Measurements from ENCODE around the gene BIRC3.
A peak's percentile ranks its signal among the peaks of the same experiment; 100 is the strongest.

The BIRC3 gene

GRCh38 chr11:102276783-102277182 lies 40.5 kb upstream of the BIRC3 start:
- no peak for TF ChIP-seq EZH2 (IDR thresholded peaks at IDR 0.05)
- no peak for TF ChIP-seq FOXP2 (optimal IDR thresholded peaks at IDR 0.05; ENCODE audit: control extremely low read depth, extremely low read length, insufficient read depth)
- TF ChIP-seq POLR2AphosphoS5 (IDR thresholded peaks at IDR 0.05; ENCODE audit: borderline replicate concordance, low read depth, low read length): no peak
- Histone ChIP-seq H3K4me3 (no peak overlapping the region), H3K9me3 (ENCODE audit: low read depth, low read length) (no peaks in the 10 kb centered on the region), H3K27ac (no peak overlapping the region), H3K36me3 (ENCODE audit: insufficient read depth, low read length) (no peaks in the 10 kb centered on the region), H3K9ac (ENCODE audit: insufficient read length) (no peak overlapping the region)
- DNase-seq (ENCODE audit: low read depth, low spot score): no peak

GRCh38 chr11:102279641-102280170 lies 37.6 kb upstream of the BIRC3 start:
- Histone ChIP-seq H3K27ac (no peak overlapping the region), H3K4me3 (no peak overlapping the region)

GRCh38 chr11:102280245-102280833 lies 36.9 kb upstream of the BIRC3 start:
- Histone ChIP-seq H3K27ac (no peak overlapping the region), H3K9me3 (ENCODE audit: low read depth, low read length) (no peaks in the 10 kb centered on the region), H3K4me3 (no peak overlapping the region), H3K36me3 (ENCODE audit: insufficient read depth, low read length) (no peaks in the 10 kb centered on the region), H3K9ac (ENCODE audit: insufficient read length) (no peak overlapping the region)
- no peak for TF ChIP-seq EZH2 (IDR thresholded peaks at IDR 0.05)
- TF ChIP-seq POLR2AphosphoS5 (IDR thresholded peaks at IDR 0.05; ENCODE audit: borderline replicate concordance, low read depth, low read length): no peak
- no peak for TF ChIP-seq FOXP2 (optimal IDR thresholded peaks at IDR 0.05; ENCODE audit: control extremely low read depth, extremely low read length, insufficient read depth)
- no peak for DNase-seq (ENCODE audit: low read depth, low spot score)

More at GRCh38 chr11:102279641-102280170, 37.6 kb upstream of the BIRC3 start:
- no peak for TF ChIP-seq EZH2 (IDR thresholded peaks at IDR 0.05)
- TF ChIP-seq POLR2AphosphoS5 (IDR thresholded peaks at IDR 0.05; ENCODE audit: borderline replicate concordance, low read depth, low read length): no peak
- no peak for TF ChIP-seq FOXP2 (optimal IDR thresholded peaks at IDR 0.05; ENCODE audit: control extremely low read depth, extremely low read length, insufficient read depth)
- no peak for DNase-seq (ENCODE audit: low read depth, low spot score)
- H3K36me3 ChIP-seq (ENCODE audit: insufficient read depth, low read length): no peaks in the 10 kb centered on the region
- no peak overlapping the region for H3K9ac ChIP-seq (ENCODE audit: insufficient read length)
- H3K9me3 ChIP-seq (ENCODE audit: low read depth, low read length): no peaks in the 10 kb centered on the region

GRCh38 chr11:102283116-102283485 lies 34.2 kb upstream of the BIRC3 start:
- H3K9ac ChIP-seq (ENCODE audit: insufficient read length): no peak overlapping the region
- TF ChIP-seq POLR2AphosphoS5 (IDR thresholded peaks at IDR 0.05; ENCODE audit: borderline replicate concordance, low read depth, low read length): no peak
- H3K9me3 ChIP-seq (ENCODE audit: low read depth, low read length): no peaks in the 10 kb centered on the region
- no peak overlapping the region for H3K4me3 ChIP-seq
- no peak for DNase-seq (ENCODE audit: low read depth, low spot score)
- no peak overlapping the region for H3K27ac ChIP-seq
- H3K36me3 ChIP-seq (ENCODE audit: insufficient read depth, low read length): no peaks in the 10 kb centered on the region

- no peak overlapping the region for H3K9ac ChIP-seq (ENCODE audit: insufficient read length)
- no peak overlapping the region for H3K4me3 ChIP-seq
- no peak for TF ChIP-seq EZH2 (IDR thresholded peaks at IDR 0.05)
- TF ChIP-seq FOXP2 (optimal IDR thresholded peaks at IDR 0.05; ENCODE audit: control extremely low read depth, extremely low read length, insufficient read depth): no peak
- TF ChIP-seq POLR2AphosphoS5 (IDR thresholded peaks at IDR 0.05; ENCODE audit: borderline replicate concordance, low read depth, low read length): no peak
- H3K36me3 ChIP-seq (ENCODE audit: insufficient read depth, low read length): no peaks in the 10 kb centered on the region
- no peak for DNase-seq (ENCODE audit: low read depth, low spot score)
- no peak overlapping the region for H3K27ac ChIP-seq
- no peaks in the 10 kb centered on the region for H3K9me3 ChIP-seq (ENCODE audit: low read depth, low read length)
Observed at GRCh38 chr11:102284008-102284407, 33.3 kb upstream of the BIRC3 start.

GRCh38 chr11:102286292-102286691 lies 31.0 kb upstream of the BIRC3 start:
- Histone ChIP-seq H3K4me3 (no peak overlapping the region), H3K27ac (no peak overlapping the region), H3K9me3 (ENCODE audit: low read depth, low read length) (no peaks in the 10 kb centered on the region), H3K9ac (ENCODE audit: insufficient read length) (no peak overlapping the region), H3K36me3 (ENCODE audit: insufficient read depth, low read length) (no peaks in the 10 kb centered on the region)
- DNase-seq (ENCODE audit: low read depth, low spot score): no peak
- TF ChIP-seq POLR2AphosphoS5 (IDR thresholded peaks at IDR 0.05; ENCODE audit: borderline replicate concordance, low read depth, low read length) (no peak), EZH2 (IDR thresholded peaks at IDR 0.05) (no peak), FOXP2 (optimal IDR thresholded peaks at IDR 0.05; ENCODE audit: control extremely low read depth, extremely low read length, insufficient read depth) (no peak)

GRCh38 chr11:102287964-102288724 lies 29.1 kb upstream of the BIRC3 start:
- no peak for TF ChIP-seq POLR2AphosphoS5 (IDR thresholded peaks at IDR 0.05; ENCODE audit: borderline replicate concordance, low read depth, low read length)
- peak; percentile 35 for TF ChIP-seq FOXP2 (optimal IDR thresholded peaks at IDR 0.05; ENCODE audit: control extremely low read depth, extremely low read length, insufficient read depth)
- peak overlapping the region; percentile 33; the same call in 1 of the 2 replicates for H3K4me3 ChIP-seq
- no peak overlapping the region for H3K9ac ChIP-seq (ENCODE audit: insufficient read length)

GRCh38 chr11:102288725-102289083 lies 28.6 kb upstream of the BIRC3 start:
- H3K27ac ChIP-seq: no peak overlapping the region
- no peaks in the 10 kb centered on the region for H3K9me3 ChIP-seq (ENCODE audit: low read depth, low read length)
- no peak overlapping the region for H3K4me3 ChIP-seq
- no peaks in the 10 kb centered on the region for H3K36me3 ChIP-seq (ENCODE audit: insufficient read depth, low read length)
- TF ChIP-seq EZH2 (IDR thresholded peaks at IDR 0.05) (no peak), FOXP2 (optimal IDR thresholded peaks at IDR 0.05; ENCODE audit: control extremely low read depth, extremely low read length, insufficient read depth) (no peak), POLR2AphosphoS5 (IDR thresholded peaks at IDR 0.05; ENCODE audit: borderline replicate concordance, low read depth, low read length) (no peak)
- no peak for DNase-seq (ENCODE audit: low read depth, low spot score)
- H3K9ac ChIP-seq (ENCODE audit: insufficient read length): no peak overlapping the region

More at GRCh38 chr11:102287964-102288724, 29.1 kb upstream of the BIRC3 start:
- H3K9me3 ChIP-seq (ENCODE audit: low read depth, low read length): no peaks in the 10 kb centered on the region
- H3K27ac ChIP-seq: no peak overlapping the region
- H3K36me3 ChIP-seq (ENCODE audit: insufficient read depth, low read length): no peaks in the 10 kb centered on the region
- no peak for DNase-seq (ENCODE audit: low read depth, low spot score)

Data from SK-N-MC (cell line).